GM12891 (cell line): Measurements from ENCODE around the gene DYNC1I1.

ENCODE experiments used
- PAX5 ChIP-seq: IDR thresholded peaks from 2 replicates; pipeline ENCODE4 v1.6.1; 2011; ENCODE audit warnings: low read length, moderate library complexity, mild to moderate bottlenecking; ENCODE audit not compliant: insufficient read depth, severe bottlenecking
- POLR2A ChIP-seq: IDR thresholded peaks from 2 replicates; pipeline ENCODE4 v1.6.1; 2011; ENCODE audit warnings: low read depth, low read length, control low read depth
- POLR2AphosphoS5 ChIP-seq: IDR thresholded peaks from 2 replicates; pipeline ENCODE4 v1.6.1; 2011; ENCODE audit warnings: low read depth, low read length, control low read depth
- POU2F2 ChIP-seq: IDR thresholded peaks from 2 replicates; pipeline ENCODE4 v1.6.1; 2011; ENCODE audit warnings: low read depth, mild to moderate bottlenecking, control low read depth, low read length, moderate library complexity
- SPI1 ChIP-seq: IDR thresholded peaks from 2 replicates; pipeline ENCODE4 v1.6.1; 2011; ENCODE audit warnings: low read depth, low read length, control low read depth
- TAF1 ChIP-seq: IDR thresholded peaks from 2 replicates; pipeline ENCODE4 v1.6.1; 2011; ENCODE audit warnings: low read depth, low read length, control low read depth

- TF ChIP-seq POLR2AphosphoS5 (no peak), POLR2A (no peak), SPI1 (no peak), TAF1 (no peak), POU2F2 (no peak), PAX5 (no peak)
Measured at GRCh38 chr7:95925236-95925635, 152.9 kb downstream of the DYNC1I1 start.
